HG02678 (cell line): ENCODE data around the gene TMEM45A.
"Not testable (repeated sequence)": the region's sequence is repeated elsewhere in the genome, so short reads cannot be mapped to it uniquely, and the experiment has no call there.

Experiments
- ATAC-seq: cut with Tn5 transposase; IDR thresholded peaks from one replicate; pipeline ENCODE4 v1.9.1; 2021; ENCODE audit warnings: mild to moderate bottlenecking, moderate library complexity; ENCODE audit not compliant: unreplicated experiment

TMEM45A gene

DNA sequence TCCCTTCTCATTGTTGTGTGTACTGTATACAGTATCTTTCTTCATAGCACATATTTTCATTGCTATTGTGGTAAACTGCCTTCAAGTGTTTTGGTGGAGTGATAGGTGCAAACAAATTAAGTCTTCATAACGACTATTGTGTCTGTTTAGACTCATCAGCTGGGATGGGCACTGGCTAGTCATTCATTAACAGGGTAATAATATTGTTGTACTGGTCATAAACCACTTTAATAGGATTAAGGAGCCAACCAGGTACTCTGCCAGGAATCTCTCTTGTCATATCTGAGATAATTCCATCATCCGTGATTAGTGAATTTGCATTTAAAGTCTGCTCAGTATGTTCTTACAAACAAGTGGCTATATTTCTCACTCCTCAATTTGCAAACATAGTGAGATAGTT lies 10.2 kb upstream of the TMEM45A start:
- no peak for ATAC-seq

DNA sequence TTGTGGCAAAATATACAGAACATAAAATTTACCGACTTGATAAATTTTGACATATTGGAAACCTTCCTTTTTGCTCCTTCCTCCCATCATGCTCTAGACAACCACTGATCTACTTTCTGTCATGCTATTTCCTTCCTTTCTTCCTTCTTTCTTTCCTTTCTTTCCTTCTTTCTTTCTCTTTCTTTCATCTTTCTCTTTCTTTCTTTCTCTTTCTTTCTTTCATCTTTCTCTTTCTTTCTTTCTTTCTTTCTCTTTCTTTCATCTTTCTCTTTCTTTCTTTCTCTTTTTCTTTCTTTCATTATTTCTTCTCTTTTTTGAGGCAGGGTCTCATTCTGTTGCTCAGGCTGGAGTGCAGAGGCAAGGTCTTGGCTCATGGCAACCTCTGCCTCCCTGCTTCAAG lies 8.9 kb upstream of the TMEM45A start:
- ATAC-seq = no peak

GRCh38 chr3:100486808-100487207 lies 5.6 kb upstream of the TMEM45A start:
- ATAC-seq = no peak

DNA sequence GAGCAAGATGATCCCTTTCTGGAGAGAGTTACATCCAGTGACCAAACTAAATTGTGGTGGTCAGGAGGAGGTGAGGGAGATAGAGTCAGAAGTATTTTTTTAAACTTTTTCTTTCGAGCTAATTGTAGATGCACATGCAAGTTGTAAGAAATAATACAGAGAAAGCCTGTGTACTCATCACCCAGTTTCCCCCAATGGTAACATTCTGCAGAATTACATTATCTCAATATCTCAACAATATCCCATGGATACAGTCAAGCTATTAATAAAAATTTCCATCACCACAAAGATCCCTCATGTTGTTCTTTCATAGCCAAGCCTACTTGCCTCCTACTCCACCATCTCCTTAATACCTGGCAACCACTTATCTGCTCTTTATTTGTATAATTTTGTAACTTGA lies 3.3 kb upstream of the TMEM45A start:
- no peak for ATAC-seq

GRCh38 chr3:100496711-100497261 lies 4.4 kb downstream of the TMEM45A start:
- ATAC-seq = peak; percentile 31

DNA sequence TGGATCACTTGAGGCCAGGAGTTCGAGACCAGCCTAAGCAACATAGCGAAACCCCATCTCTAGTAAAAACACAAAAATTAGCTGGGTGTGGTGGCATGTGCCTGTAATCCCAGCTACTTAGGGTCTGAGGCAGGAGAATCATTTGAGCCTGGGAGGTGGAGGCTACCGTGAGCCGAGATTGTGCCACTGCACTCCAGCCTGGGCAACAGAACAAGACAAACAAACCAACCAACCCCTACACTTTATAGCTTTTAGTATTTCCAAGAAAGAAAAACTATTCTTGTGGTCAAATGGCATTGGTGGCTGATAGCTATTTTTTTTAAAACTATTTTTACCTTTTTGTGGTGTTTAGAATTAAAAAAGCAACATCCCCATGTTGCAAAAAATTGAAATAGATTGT lies 7.2 kb downstream of the TMEM45A start:
- ATAC-seq = no peak

DNA sequence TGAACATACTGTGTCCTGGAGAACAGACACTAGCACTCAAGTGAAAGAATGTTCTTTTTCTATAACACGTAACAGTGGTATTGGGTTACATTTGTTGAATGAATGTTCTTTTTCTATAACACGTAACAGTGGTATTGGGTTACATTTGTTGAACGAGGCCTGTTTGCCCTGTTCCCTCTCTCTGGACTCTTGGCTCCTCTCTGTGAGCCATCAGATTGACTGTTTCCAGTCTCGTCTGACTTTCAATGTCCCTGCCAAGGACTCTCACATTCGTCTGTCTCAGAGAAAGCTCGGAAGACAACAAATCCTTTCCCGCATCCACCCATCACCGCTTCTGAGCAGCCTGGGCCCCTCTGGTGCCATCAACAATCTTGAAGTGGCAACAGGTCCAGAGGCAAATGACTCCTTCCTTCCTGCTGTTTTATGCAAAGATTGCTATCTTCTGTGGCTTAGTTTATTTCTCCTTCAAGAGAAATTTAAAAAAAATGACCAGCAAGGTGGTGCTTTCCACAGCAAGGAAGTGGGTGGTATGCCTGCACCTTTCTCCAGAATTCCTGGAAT lies 8.0 kb downstream of the TMEM45A start:
- no peak for ATAC-seq

GRCh38 chr3:100503448-100503847 lies 11.0 kb downstream of the TMEM45A start:
- no peak for ATAC-seq

- ATAC-seq = no peak
Observed at GRCh38 chr3:100506355-100506754, 13.9 kb downstream of the TMEM45A start.

DNA sequence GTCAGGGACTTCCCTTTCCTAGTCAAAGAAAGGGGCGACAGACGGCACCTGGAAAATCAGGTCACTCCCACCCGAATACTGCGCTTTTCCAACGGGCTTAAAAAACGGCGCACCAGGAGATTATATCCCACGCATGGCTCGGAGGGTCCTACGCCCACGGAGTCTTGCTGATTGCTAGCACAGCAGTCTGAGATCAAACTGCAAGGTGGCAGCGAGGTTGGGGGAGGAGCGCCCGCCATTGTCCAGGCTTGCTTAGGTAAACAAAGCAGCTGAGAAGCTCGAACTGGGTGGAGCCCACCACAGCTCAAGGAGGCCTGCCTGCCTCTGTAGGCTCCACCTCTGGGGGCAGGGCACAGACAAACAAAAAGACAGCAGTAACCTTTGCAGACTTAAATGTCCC lies 17.4 kb downstream of the TMEM45A start:
- ATAC-seq = not testable (repeated sequence)

GRCh38 chr3:100516232-100516631 lies 23.8 kb downstream of the TMEM45A start:
- no peak for ATAC-seq

GRCh38 chr3:100516838-100517237 lies 24.4 kb downstream of the TMEM45A start:
- ATAC-seq = no peak

- no peak for ATAC-seq
Observed at GRCh38 chr3:100517276-100517675, 24.9 kb downstream of the TMEM45A start.

GRCh38 chr3:100518244-100518643 lies 25.8 kb downstream of the TMEM45A start:
- no peak for ATAC-seq

DNA sequence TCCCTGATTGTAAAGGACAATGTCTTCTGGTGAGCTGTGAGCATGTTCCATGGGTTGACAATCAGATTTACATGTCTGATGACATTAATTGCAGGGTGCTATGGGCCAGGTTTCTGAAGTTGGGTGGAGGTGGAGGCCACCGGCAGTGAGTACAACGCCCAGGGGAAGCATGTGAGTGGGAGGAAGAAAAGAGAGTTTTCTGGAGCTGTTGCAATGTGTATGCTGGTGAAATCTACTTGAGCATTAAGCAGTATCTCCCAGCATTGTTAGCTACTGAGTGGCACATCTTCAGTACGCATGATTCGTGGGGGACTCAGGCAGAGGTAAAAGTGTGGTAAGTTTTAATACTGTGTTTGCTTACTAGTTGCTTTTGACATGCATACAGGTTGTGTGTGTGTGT lies 26.6 kb downstream of the TMEM45A start:
- ATAC-seq = no peak

- ATAC-seq = no peak
Observed at GRCh38 chr3:100521439-100521845, 29.0 kb downstream of the TMEM45A start.

- ATAC-seq = no peak
Observed at GRCh38 chr3:100522125-100522524, 29.7 kb downstream of the TMEM45A start.

DNA sequence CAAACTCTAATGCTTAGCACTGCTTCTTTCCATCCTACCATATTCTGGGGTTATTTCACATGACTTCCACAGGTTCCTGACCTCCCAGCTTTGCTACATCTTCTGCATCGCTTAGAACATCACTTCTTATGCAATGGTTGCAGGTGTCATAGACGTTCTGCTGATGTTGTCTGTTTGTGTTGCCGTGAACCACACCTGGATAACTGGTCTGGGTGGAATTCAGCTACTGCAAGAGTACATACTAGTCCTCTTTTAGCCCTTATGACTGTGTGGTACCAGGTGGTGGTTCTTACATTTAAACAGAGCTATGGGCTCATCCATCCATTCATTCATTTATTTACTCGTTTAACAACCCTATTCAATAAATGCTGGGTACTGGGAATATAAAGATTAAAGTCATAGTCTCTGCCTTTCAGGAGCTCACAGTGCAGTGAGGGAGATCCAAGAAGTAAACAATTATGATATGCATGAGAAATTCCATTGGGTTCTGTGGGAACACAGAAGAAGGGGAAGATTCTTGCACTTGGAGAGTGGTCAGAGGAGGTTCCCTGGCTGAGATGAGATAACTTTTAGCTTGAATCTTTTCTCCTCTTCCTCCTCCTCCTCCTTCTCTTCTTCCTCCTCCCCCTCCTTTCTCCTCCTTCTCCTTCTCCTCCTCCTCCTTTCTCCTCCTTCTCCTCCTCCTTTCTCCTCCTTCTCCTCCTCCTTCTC lies 30.8 kb downstream of the TMEM45A start:
- no peak for ATAC-seq

GRCh38 chr3:100525753-100526612 lies 33.6 kb downstream of the TMEM45A start:
- no peak for ATAC-seq

DNA sequence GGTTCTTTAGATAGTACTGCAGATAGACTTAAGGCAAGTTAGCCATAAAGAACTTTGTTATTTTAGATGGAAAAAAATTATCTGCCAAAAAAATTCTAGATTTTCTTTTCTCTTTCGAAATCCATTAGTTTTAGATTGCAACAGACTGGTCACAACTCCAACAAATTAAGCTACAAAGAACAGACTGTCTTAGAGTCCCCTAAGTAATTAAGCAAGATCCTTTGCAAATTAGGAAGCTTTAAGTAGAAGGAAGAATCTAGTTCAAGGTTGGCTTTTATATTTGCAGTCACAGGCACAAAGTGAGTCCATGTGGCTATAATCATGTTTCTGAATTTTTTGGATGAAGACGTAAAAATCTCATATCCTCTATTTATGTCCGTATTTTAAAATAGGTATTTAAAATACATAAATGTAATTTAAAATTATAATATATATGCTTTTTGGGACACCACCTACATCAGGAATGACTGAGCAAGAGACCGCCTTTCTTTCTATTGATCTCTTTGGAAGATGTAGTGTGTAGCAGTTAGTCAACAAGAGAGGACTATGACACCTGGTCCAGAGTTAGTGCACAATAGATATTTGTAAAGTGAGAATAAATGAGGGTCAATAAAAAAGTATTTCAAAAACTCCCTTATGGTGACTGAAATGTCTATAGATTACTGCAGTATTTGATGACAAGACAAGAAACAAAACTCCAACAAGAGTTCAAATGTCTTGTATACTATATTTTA lies 34.4 kb downstream of the TMEM45A start:
- ATAC-seq = no peak

GRCh38 chr3:100527347-100527735 lies 34.9 kb downstream of the TMEM45A start:
- ATAC-seq = no peak
